Natural killer cell (primary cell): ENCODE results near the gene SRPX2. TPM values are rescaled to one million over a fixed set of nuclear protein-coding genes. Genes with fewer than 3 reads are reported as not detected.

Experiments used
- ATAC-seq, 3 donors: fragments of 150-1000 bp in 2 of 3; fragments of 200-7000 bp in 1 of 3; cut with Tn5 transposase; 1 replicate in 1 of 3; 2 replicates in 2 of 3; pipeline ENCODE4 v1.10.0; 2021; ENCODE audit warnings: mild to moderate bottlenecking in 2 of 3, moderate library complexity in 2 of 3
- DNase-seq, 2 donors: peaks; one replicate each; pipeline versions ENCODE4 v3.0.0 to v3.0.0-alpha.2; 2013 to 2021; ENCODE audit warnings: mixed read lengths in 1 of 2
- H3K27ac ChIP-seq: one replicate; pipeline ENCODE4 v1.5.1; 2013; ENCODE audit warnings: mild to moderate bottlenecking, low read length
- H3K27me3 ChIP-seq: one replicate; pipeline ENCODE4 v1.6.1; 2013; ENCODE audit warnings: low read length; ENCODE audit not compliant: control insufficient read depth, insufficient read depth
- H3K36me3 ChIP-seq: one replicate; pipeline ENCODE4 v1.6.1; 2013; ENCODE audit warnings: low read length; ENCODE audit not compliant: control insufficient read depth, insufficient read depth
- H3K4me1 ChIP-seq: one replicate; pipeline ENCODE4 v1.6.1; 2013; ENCODE audit warnings: low read length; ENCODE audit not compliant: control insufficient read depth, insufficient read depth
- H3K4me3 ChIP-seq: one replicate; pipeline ENCODE4 v1.5.1; 2013; ENCODE audit warnings: low read length
- H3K9me3 ChIP-seq: one replicate; pipeline ENCODE4 v1.6.1; 2013; ENCODE audit warnings: low read length; ENCODE audit not compliant: control insufficient read depth, insufficient read depth
- H3K27ac Mint-ChIP-seq, 2 donors: one replicate each; pipeline ENCODE4 v1.8.0; 2022; ENCODE audit warnings: mild to moderate bottlenecking in 2 of 2, mixed read lengths in 2 of 2, moderate library complexity in 1 of 2
- H3K27me3 Mint-ChIP-seq, 2 donors: one replicate each; pipeline ENCODE4 v1.8.0; 2022; ENCODE audit warnings: low read depth in 2 of 2, mixed read lengths in 2 of 2
- H3K36me3 Mint-ChIP-seq: one replicate; pipeline ENCODE4 v1.8.0; 2022; ENCODE audit warnings: mixed read lengths
- H3K4me1 Mint-ChIP-seq, 2 donors: one replicate each; pipeline ENCODE4 v1.8.0; 2022; ENCODE audit warnings: mixed read lengths in 2 of 2
- H3K4me3 Mint-ChIP-seq: one replicate; pipeline ENCODE4 v1.8.0; 2022; ENCODE audit warnings: mild to moderate bottlenecking, moderate library complexity, mixed read lengths
- H3K9me3 Mint-ChIP-seq, 2 donors: one replicate each; pipeline ENCODE4 v1.8.0; 2022; ENCODE audit warnings: mixed read lengths in 2 of 2
- CTCF ChIP-seq: fragments of 200-600 bp; IDR thresholded peaks from one replicate; pipeline ENCODE4 v1.8.0; 2022; ENCODE audit warnings: antibody characterized with exemption
- WGBS: methylation state at CpG from one replicate; pipeline ENCODE4 v1.1.7; 2013; ENCODE audit warnings: missing lambda C conversion rate; ENCODE audit not compliant: insufficient coverage; 5-methylcytosine and 5-hydroxymethylcytosine counted together
- intact Hi-C: fragments of 100-400 bp; cut with micrococcal nuclease; formaldehyde crosslinking; loops from one replicate; pipeline ENCODE4 v1.14.2; 2022
- total RNA-seq, 4 donors: library from RNA; stranded (reverse); fragments of 120-200 nt in 1 of 4; gene quantifications; one replicate each; pipeline versions ENCODE4 v1.2.3 to v1.2.4, GENCODE V29; 2013 to 2022

The SRPX2 gene
- total RNA-seq, 3 donors from 2014 or later (not counting 1 experiment from before 2014, with no cell fraction given), result not detected

- Histone ChIP-seq H3K9me3 (no peaks in the 10 kb centered on the region), H3K36me3 (no peaks in the 10 kb centered on the region), H3K27me3 (no peaks in the 10 kb centered on the region), H3K4me3 (no peak overlapping the region), H3K4me1 (peaks cover 3% of the 10 kb centered on the region), H3K27ac (no peak overlapping the region)
- no peak overlapping the region for H3K4me3 Mint-ChIP-seq
- no peaks in the 10 kb centered on the region for H3K9me3 Mint-ChIP-seq
- DNase-seq, result peak; percentile 15 to 73
- peaks cover 8 to 12% of the 10 kb centered on the region in 2 donors for H3K4me1 Mint-ChIP-seq
- no peaks in the 10 kb centered on the region for H3K27me3 Mint-ChIP-seq
- ATAC-seq, result peak; percentile 50 to 76 (median 52)
- TF ChIP-seq CTCF, result peak; percentile 41
- H3K36me3 Mint-ChIP-seq, result no peaks in the 10 kb centered on the region
- WGBS, result 42% methylated on average over 4 of the region's 5 CpGs
- no peak overlapping the region for H3K27ac Mint-ChIP-seq
- intact Hi-C loops, result loop anchor here (1.0 to 10.0 kb wide), 2 partner anchors 83 to 599 kb away; no protein-coding TSS in a partner anchor
These were observed 41.4 kb downstream of the SRPX2 start for GRCh38 chrX:100685284-100685996.

- Histone ChIP-seq H3K27me3 (no peaks in the 10 kb centered on the region), H3K27ac (no peak overlapping the region), H3K4me3 (no peak overlapping the region), H3K9me3 (no peaks in the 10 kb centered on the region), H3K36me3 (no peaks in the 10 kb centered on the region), H3K4me1 (peaks cover 3% of the 10 kb centered on the region)
- H3K27ac Mint-ChIP-seq, result no peak overlapping the region
- intact Hi-C loops, result loop anchor here (1.0 to 10.0 kb wide), 2 partner anchors 82 to 599 kb away; no protein-coding TSS in a partner anchor
- H3K27me3 Mint-ChIP-seq, result no peaks in the 10 kb centered on the region
- TF ChIP-seq CTCF, result no peak
- no peak overlapping the region for H3K4me3 Mint-ChIP-seq
- no peaks in the 10 kb centered on the region for H3K9me3 Mint-ChIP-seq
- 60% methylated on average over 1 of the region's 1 CpG for WGBS
- no peaks in the 10 kb centered on the region for H3K36me3 Mint-ChIP-seq
- DNase-seq (no peak), ATAC-seq (no peak)
- peaks cover 8 to 12% of the 10 kb centered on the region in 2 donors for H3K4me1 Mint-ChIP-seq
These were observed 42.0 kb downstream of the SRPX2 start for GRCh38 chrX:100685997-100686305.

GRCh38 chrX:100687128-100687527 lies 43.1 kb downstream of the SRPX2 start:
- Mint-ChIP-seq H3K27me3 (peaks cover 0 to 3% of the 10 kb centered on the region in 2 donors), H3K27ac (no peak overlapping the region), H3K4me3 (no peak overlapping the region), H3K4me1 (peaks cover 8 to 12% of the 10 kb centered on the region in 2 donors), H3K9me3 (no peaks in the 10 kb centered on the region), H3K36me3 (no peaks in the 10 kb centered on the region)
- Histone ChIP-seq H3K9me3 (no peaks in the 10 kb centered on the region), H3K27ac (no peak overlapping the region), H3K36me3 (no peaks in the 10 kb centered on the region), H3K27me3 (no peaks in the 10 kb centered on the region), H3K4me1 (peaks cover 3% of the 10 kb centered on the region), H3K4me3 (no peak overlapping the region)
- 3% methylated on average over 6 of the region's 6 CpGs for WGBS
- DNase-seq, result no peak
- intact Hi-C loops, result loop anchor here (10.0 kb wide), 1 partner anchor 598 kb away; no protein-coding TSS in a partner anchor
- peak in 1 of 3 donors; percentile 26 for ATAC-seq
- TF ChIP-seq CTCF, result no peak
